A549 (cell line): ENCODE results near the gene TRPC5OS. TPM values are rescaled to one million over a fixed set of nuclear protein-coding genes. Genes with fewer than 3 reads are reported as not detected.

ENCODE experiments used
- ATAC-seq, 2 experiments: fragments of 200-7000 bp in 1 of 2; fragments of >200 bp in 1 of 2; cut with Nextera tagmentation in 1 of 2; cut with Tn5 transposase in 1 of 2; 3 replicates each; pipeline versions ENCODE4 v1.8.0 to v1.9.1; 2018 to 2020; ENCODE audit warnings: mild to moderate bottlenecking in 1 of 2, moderate library complexity in 1 of 2
- CTCF ChIA-PET: fragments of 300-600 bp; sonication (Branson Sonifier 250); formaldehyde crosslinking; extraction: SDS; loops from one replicate; lab custom pipeline; 2021; ENCODE audit warnings: antibody characterized with exemption, inconsistent platforms; lab: Yijun Ruan, JAX
- POLR2A ChIA-PET: fragments of 350-600 bp; formaldehyde crosslinking; extraction: SDS; loops from one replicate; lab custom pipeline; 2021; ENCODE audit warnings: antibody characterized with exemption, inconsistent platforms; lab: Yijun Ruan, JAX
- DNase-seq, 2 experiments: peaks; one replicate each; pipeline versions ENCODE4 v3.0.0 to v3.0.0-alpha.2; 2011 to 2016; ENCODE audit warnings: low read depth in 1 of 2, low spot score in 1 of 2
- FAIRE-seq: peaks from 2 replicates; lab custom pipeline; 2011; peaks lifted over from hg19 to GRCh38; lab: Jason Lieb, UNC
- H3K27ac ChIP-seq, 2 experiments: fragments of >200 bp; sonication (Bioruptor Twin); formaldehyde crosslinking; 3 replicates each; pipeline ENCODE4 v1.5.1; 2016 to 2017
- H3K4me1 ChIP-seq: fragments of >200 bp; sonication (Bioruptor Twin); formaldehyde crosslinking; 3 replicates; pipeline ENCODE4 v1.6.1; 2016
- H3K4me2 ChIP-seq: fragments of >200 bp; sonication (Bioruptor Twin); formaldehyde crosslinking; 3 replicates; pipeline ENCODE4 v1.6.1; 2016
- H3K4me3 ChIP-seq: fragments of >200 bp; sonication (Bioruptor Twin); formaldehyde crosslinking; 3 replicates; pipeline ENCODE4 v1.5.1; 2016
- H3K9me3 ChIP-seq: fragments of >200 bp; sonication (Bioruptor Twin); formaldehyde crosslinking; 3 replicates; pipeline ENCODE4 v1.6.1; 2016
- ATOH8 ChIP-seq: fragments of 250-450 bp; sonication (Bioruptor Pico); IDR thresholded peaks from 2 replicates; pipeline ENCODE4 v1.5.0; 2020; ENCODE audit warnings: low read depth, mild to moderate bottlenecking, moderate library complexity
- BCL3 ChIP-seq: fragments of >200 bp; sonication (Bioruptor Twin); formaldehyde crosslinking; IDR thresholded peaks from 3 replicates; pipeline ENCODE4 v1.6.1; 2016
- BHLHE40 ChIP-seq: IDR thresholded peaks from 2 replicates; pipeline ENCODE4 v1.6.1; 2012; ENCODE audit warnings: low read depth, low read length, inconsistent platforms
- CBX2 ChIP-seq: fragments of 200-600 bp; sonication (generic); IDR thresholded peaks from 2 replicates; pipeline ENCODE4 v1.6.1; 2016; ENCODE audit warnings: low read depth, mild to moderate bottlenecking, borderline replicate concordance
- CHD2 ChIP-seq: fragments of 150-350 bp; IDR thresholded peaks from 2 replicates; pipeline ENCODE4 v1.6.1; 2014; ENCODE audit warnings: low read length; ENCODE audit not compliant: partially characterized antibody
- CTCF ChIP-seq: fragments of >200 bp; sonication (Bioruptor Twin); formaldehyde crosslinking; IDR thresholded peaks from 3 replicates; pipeline ENCODE4 v1.5.1; 2016
- E2F6 ChIP-seq: IDR thresholded peaks from 2 replicates; pipeline ENCODE4 v1.6.1; 2012; ENCODE audit warnings: low read depth, borderline replicate concordance
- EHMT2 ChIP-seq: fragments of 200-600 bp; sonication (generic); IDR thresholded peaks from 2 replicates; pipeline ENCODE4 v1.6.1; 2016; ENCODE audit warnings: antibody characterized with exemption, low read depth, mild to moderate bottlenecking, moderate library complexity
- EP300 ChIP-seq, 2 experiments: fragments of >200 bp; sonication (Bioruptor Twin); formaldehyde crosslinking; IDR thresholded peaks; 2 replicates in 1 of 2; 3 replicates in 1 of 2; pipeline ENCODE4 v1.6.1; 2016 to 2017
- GATA3 ChIP-seq: IDR thresholded peaks from 2 replicates; pipeline ENCODE4 v1.6.1; 2012; ENCODE audit warnings: borderline replicate concordance
- HMGXB4 ChIP-seq: fragments of 250-450 bp; sonication (Bioruptor Pico); IDR thresholded peaks from 2 replicates; pipeline ENCODE4 v1.5.0; 2021; ENCODE audit warnings: mild to moderate bottlenecking, moderate library complexity, borderline replicate concordance
- HOXB5 ChIP-seq: fragments of 250-450 bp; sonication (Bioruptor Pico); IDR thresholded peaks from 2 replicates; pipeline ENCODE4 v1.5.0; 2020; ENCODE audit warnings: mild to moderate bottlenecking, moderate library complexity
- JUN ChIP-seq, 2 experiments: fragments of >200 bp; sonication (Bioruptor Twin); formaldehyde crosslinking; IDR thresholded peaks; 2 replicates in 1 of 2; 3 replicates in 1 of 2; pipeline ENCODE4 v1.6.1; 2016 to 2017
- JUNB ChIP-seq: fragments of >200 bp; sonication (Bioruptor Twin); formaldehyde crosslinking; IDR thresholded peaks from 2 replicates; pipeline ENCODE4 v1.6.1; 2016
- NPAS2 ChIP-seq: fragments of 250-450 bp; sonication (Bioruptor Pico); IDR thresholded peaks from 2 replicates; pipeline ENCODE4 v1.8.0; 2022; ENCODE audit warnings: mild to moderate bottlenecking, moderate library complexity, borderline replicate concordance
- SMC3 ChIP-seq: fragments of >200 bp; sonication (Bioruptor Twin); formaldehyde crosslinking; IDR thresholded peaks from 3 replicates; pipeline ENCODE4 v1.6.1; 2018; ENCODE audit warnings: inconsistent platforms
- WGBS: methylation state at CpG from one replicate; pipeline ENCODE4 v1.1.6; 2017; ENCODE audit errors: missing lambda C conversion rate; 5-methylcytosine and 5-hydroxymethylcytosine counted together
- polyA plus RNA-seq, 4 experiments: library from polyadenylated mRNA; depleted of rRNA in 3 of 4; stranded (reverse); fragments of >200 nt; fragmentation: RNase III in 1 of 4; extraction: RNeasy Plus Mini Kit Qiagen cat#74134 plus additional on column Dnase treatment in 1 of 4; gene quantifications; 2 replicates in 3 of 4; 3 replicates in 1 of 4; pipeline ENCODE4 v1.2.3, GENCODE V29; 2011 to 2017

Gene TRPC5OS
- polyA plus RNA-seq, 2 of the 4 experiments (the other 2 are of a cell fraction) = not detected

GRCh38 chrX:111854556-111855490 lies 21.2 kb upstream of the TRPC5OS start:
- peak in 1 of 2 experiments; percentile 82; a peak in 3 of 6 replicates for ATAC-seq
- Histone ChIP-seq H3K4me2 (no peak overlapping the region), H3K4me3 (no peak overlapping the region), H3K4me1 (no peaks in the 10 kb centered on the region), H3K27ac (no peak overlapping the region)
- DNase-seq = peak in 1 of 2 experiments; percentile 36
- ChIA-PET CTCF (interaction anchor here (0.6 kb wide), 1 partner anchor 67 kb away, joined by 4 read pairs; no protein-coding TSS in a partner anchor), POLR2A (no interaction called here)
- no peak for FAIRE-seq
- TF ChIP-seq GATA3 (no peak), BHLHE40 (no peak), E2F6 (no peak), BCL3 (no peak), JUNB (no peak), CHD2 (no peak), JUN (IDR thresholded peaks at IDR 0.05) (no peak), EP300 (IDR thresholded peaks at IDR 0.05) (no peak), ATOH8 (no peak), EHMT2 (no peak)
- TF ChIP-seq, all 56 proteins: peak for 0
- H3K9me3 ChIP-seq = no peaks in the 10 kb centered on the region
- WGBS = 23% methylated on average over 4 of the region's 4 CpGs

- no peaks in the 10 kb centered on the region for H3K4me1 ChIP-seq
- H3K9me3 ChIP-seq = no peaks in the 10 kb centered on the region
- TF ChIP-seq SMC3 = no peak
- no peak for TF ChIP-seq CBX2
- no peak for TF ChIP-seq NPAS2 (CRISPR knock-in tag)
- TF ChIP-seq HMGXB4 (CRISPR knock-in tag) = no peak
- TF ChIP-seq JUN (IDR thresholded peaks at IDR 0.05) = no peak
- TF ChIP-seq CTCF = no peak
- TF ChIP-seq HOXB5 = no peak
- TF ChIP-seq ATOH8 = no peak
- no peak for TF ChIP-seq EP300 (IDR thresholded peaks at IDR 0.05)
- no peak overlapping the region for H3K27ac ChIP-seq
- ChIA-PET CTCF (interaction anchor here (3.2 kb wide), 1 partner anchor 13 kb away, joined by 8 read pairs; no protein-coding TSS in a partner anchor), POLR2A (interaction anchor here (0.6 kb wide), 1 partner anchor 1466 kb away, joined by 4 read pairs; no protein-coding TSS in a partner anchor)
- no peak overlapping the region for H3K4me2 ChIP-seq
- no peak for DNase-seq
- H3K4me3 ChIP-seq = no peak overlapping the region
- peak; percentile 61 for FAIRE-seq
- ATAC-seq = no peak
- 0% methylated on average over 1 of the region's 1 CpG for WGBS
Observed at GRCh38 chrX:111857534-111858060, 18.4 kb upstream of the TRPC5OS start.
